ENCODE measurements around the gene PPM1F. TPM values are rescaled to one million over a fixed set of nuclear protein-coding genes. Genes with fewer than 3 reads are reported as not detected.

The PPM1F gene
- polyA plus RNA-seq, 1 donor from 2014 or later: 28.3 TPM

GRCh38 chr22:21921729-21922128 lies 30.9 kb downstream of the PPM1F start:
- H3K9ac ChIP-seq (ENCODE audit: low read length): no peak overlapping the region
- H3F3A ChIP-seq (ENCODE audit: insufficient read depth, low read length, poor library complexity, severe bottlenecking): no peaks in the 10 kb centered on the region
- H4K20me1 ChIP-seq (ENCODE audit: insufficient read depth): no peaks in the 10 kb centered on the region
- TF ChIP-seq EP300 (conservative IDR thresholded peaks at IDR 0.05; ENCODE audit: poor library complexity, severe bottlenecking): no peak
- TF ChIP-seq CTCF (IDR thresholded peaks at IDR 0.05; ENCODE audit: poor library complexity, severe bottlenecking): no peak
- TF ChIP-seq RAD21 (conservative IDR thresholded peaks at IDR 0.05): no peak
- no peak for TF ChIP-seq SMC3 (conservative IDR thresholded peaks at IDR 0.05; ENCODE audit: poor library complexity)
- no peak for TF ChIP-seq TAF1 (IDR thresholded peaks at IDR 0.05; ENCODE audit: low read depth)
- TF ChIP-seq POLR2AphosphoS5 (IDR thresholded peaks at IDR 0.05): no peak
- no peaks in the 10 kb centered on the region for H3K9me3 ChIP-seq (ENCODE audit: low read length)
- H3K36me3 ChIP-seq (ENCODE audit: insufficient read depth, low read length): no peaks in the 10 kb centered on the region
- no peaks in the 10 kb centered on the region for H3K79me2 ChIP-seq (replicated peaks; ENCODE audit: insufficient read depth, low read length)
- H3K9me2 ChIP-seq (ENCODE audit: insufficient read depth, low read length): no peaks in the 10 kb centered on the region
- H2AFZ ChIP-seq (ENCODE audit: low read depth, low read length): no peak overlapping the region
- no peak overlapping the region for H3K4me3 ChIP-seq (ENCODE audit: low read length)
- no peak overlapping the region for H3K27ac ChIP-seq (ENCODE audit: low read length)
- H3K27me3 ChIP-seq (ENCODE audit: insufficient read depth, low read depth, low read length): no peaks in the 10 kb centered on the region
- no peak overlapping the region for H3K4me2 ChIP-seq (ENCODE audit: low read length)

GRCh38 chr22:21921184-21921721 lies 31.4 kb downstream of the PPM1F start:
- Histone ChIP-seq H4K20me1 (ENCODE audit: insufficient read depth) (no peaks in the 10 kb centered on the region), H3F3A (ENCODE audit: insufficient read depth, low read length, poor library complexity, severe bottlenecking) (no peaks in the 10 kb centered on the region), H3K27ac (ENCODE audit: low read length) (no peak overlapping the region), H3K9me2 (ENCODE audit: insufficient read depth, low read length) (no peaks in the 10 kb centered on the region), H3K4me3 (ENCODE audit: low read length) (no peak overlapping the region), H3K9me3 (ENCODE audit: low read length) (no peaks in the 10 kb centered on the region), H3K9ac (ENCODE audit: low read length) (no peak overlapping the region), H3K36me3 (ENCODE audit: insufficient read depth, low read length) (no peaks in the 10 kb centered on the region), H3K79me2 (replicated peaks; ENCODE audit: insufficient read depth, low read length) (no peaks in the 10 kb centered on the region), H2AFZ (ENCODE audit: low read depth, low read length) (no peak overlapping the region), H3K4me2 (ENCODE audit: low read length) (no peak overlapping the region), H3K27me3 (ENCODE audit: insufficient read depth, low read depth, low read length) (no peaks in the 10 kb centered on the region)
- TF ChIP-seq TAF1 (IDR thresholded peaks at IDR 0.05; ENCODE audit: low read depth) (no peak), SMC3 (conservative IDR thresholded peaks at IDR 0.05; ENCODE audit: poor library complexity) (no peak), EZH2 (IDR thresholded peaks at IDR 0.05; ENCODE audit: borderline replicate concordance, insufficient read depth, low read length, poor library complexity, severe bottlenecking) (no peak), REST (IDR thresholded peaks at IDR 0.05; ENCODE audit: borderline replicate concordance) (no peak), MXI1 (conservative IDR thresholded peaks at IDR 0.05; ENCODE audit: poor library complexity, severe bottlenecking) (no peak), RAD21 (conservative IDR thresholded peaks at IDR 0.05) (no peak), EP300 (conservative IDR thresholded peaks at IDR 0.05; ENCODE audit: poor library complexity, severe bottlenecking) (no peak), POLR2AphosphoS5 (IDR thresholded peaks at IDR 0.05) (no peak), CTCF (IDR thresholded peaks at IDR 0.05; ENCODE audit: poor library complexity, severe bottlenecking) (no peak)

All from neural cell (in vitro differentiated cells).